ENCODE data around the gene LACTB. TPM values are rescaled to one million over a fixed set of nuclear protein-coding genes. Genes with fewer than 3 reads are reported as not detected.

LACTB gene
- total and polyA plus RNA-seq, 2 donors (not counting 1 experiment from before 2014, with no cell fraction given) = 29.2 to 42.8 TPM

DNA sequence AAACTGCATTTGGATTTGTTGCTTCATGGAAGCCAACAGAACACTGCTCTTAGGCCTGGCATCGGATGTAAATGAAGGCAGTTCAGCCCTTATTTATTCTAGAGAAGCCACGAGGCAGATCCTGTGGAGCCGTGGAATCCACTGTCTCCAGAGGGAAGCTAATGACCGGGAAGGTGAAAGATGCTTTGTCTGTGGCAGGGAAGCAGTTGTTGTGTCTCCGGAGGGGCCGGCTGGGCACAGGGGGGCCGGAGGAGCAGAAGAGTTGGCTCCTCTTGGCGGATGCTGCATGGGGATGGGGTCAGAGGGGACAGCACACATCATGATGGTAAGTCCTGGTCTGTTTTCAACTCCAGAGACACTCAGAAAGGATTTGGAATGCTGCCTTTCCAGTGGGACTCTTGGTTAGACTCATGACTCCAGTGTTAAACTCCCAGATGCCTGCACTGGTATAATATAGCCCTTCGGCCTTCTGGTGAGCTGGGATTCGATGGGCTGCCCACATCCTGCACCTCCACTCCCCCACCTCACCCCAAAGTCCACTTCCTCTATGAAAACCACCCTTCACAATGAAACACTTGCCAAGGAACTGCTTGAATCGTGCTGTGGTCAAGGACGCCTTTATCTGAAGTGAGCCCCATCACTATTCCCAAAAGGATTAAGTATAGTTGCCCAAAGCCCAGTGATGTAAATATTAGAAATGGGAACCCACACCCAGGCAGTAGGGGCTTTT, 45.5 kb upstream of the LACTB start:
- Histone ChIP-seq H3K4me2 (ENCODE audit: extremely low read depth, insufficient read depth, low read length) (peak overlapping the region; percentile 6), H4K20me1 (ENCODE audit: control insufficient read depth, extremely low read depth, insufficient read depth, low read length) (no peaks in the 10 kb centered on the region), H3K4me3 (replicated peaks in 1 of 4; ENCODE audit: control extremely low read depth in 1 of 4, insufficient read depth in 1 of 4, low read depth in 3 of 4, low read length in 4 of 4) (no peak overlapping the region), H3K9me3 (ENCODE audit: control insufficient read depth, insufficient read depth, low read depth, low read length) (no peaks in the 10 kb centered on the region), H3K27ac (ENCODE audit: insufficient read depth, low read length) (no peak overlapping the region), H3K9ac (ENCODE audit: insufficient read depth, low read length) (no peak overlapping the region), H3K4me1 (ENCODE audit: control insufficient read depth, extremely low read depth, insufficient read depth, low read length) (peaks cover 6% of the 10 kb centered on the region), H3K36me3 (ENCODE audit: control insufficient read depth, insufficient read depth, low read length) (no peaks in the 10 kb centered on the region), H3K27me3 (ENCODE audit: control insufficient read depth, insufficient read depth, low read length) (no peaks in the 10 kb centered on the region), H2AFZ (ENCODE audit: low read length) (no peak overlapping the region), H3K79me2 (ENCODE audit: control insufficient read depth, insufficient read depth, low read length) (no peaks in the 10 kb centered on the region)
- peak in 1 of 2 donors; percentile 34 for DNase-seq (ENCODE audit: low read depth in 2 of 2)
- TF ChIP-seq EZH2 (IDR thresholded peaks at IDR 0.05; ENCODE audit: low read length, missing control alignments) = no peak
- TF ChIP-seq, protein P1, sequence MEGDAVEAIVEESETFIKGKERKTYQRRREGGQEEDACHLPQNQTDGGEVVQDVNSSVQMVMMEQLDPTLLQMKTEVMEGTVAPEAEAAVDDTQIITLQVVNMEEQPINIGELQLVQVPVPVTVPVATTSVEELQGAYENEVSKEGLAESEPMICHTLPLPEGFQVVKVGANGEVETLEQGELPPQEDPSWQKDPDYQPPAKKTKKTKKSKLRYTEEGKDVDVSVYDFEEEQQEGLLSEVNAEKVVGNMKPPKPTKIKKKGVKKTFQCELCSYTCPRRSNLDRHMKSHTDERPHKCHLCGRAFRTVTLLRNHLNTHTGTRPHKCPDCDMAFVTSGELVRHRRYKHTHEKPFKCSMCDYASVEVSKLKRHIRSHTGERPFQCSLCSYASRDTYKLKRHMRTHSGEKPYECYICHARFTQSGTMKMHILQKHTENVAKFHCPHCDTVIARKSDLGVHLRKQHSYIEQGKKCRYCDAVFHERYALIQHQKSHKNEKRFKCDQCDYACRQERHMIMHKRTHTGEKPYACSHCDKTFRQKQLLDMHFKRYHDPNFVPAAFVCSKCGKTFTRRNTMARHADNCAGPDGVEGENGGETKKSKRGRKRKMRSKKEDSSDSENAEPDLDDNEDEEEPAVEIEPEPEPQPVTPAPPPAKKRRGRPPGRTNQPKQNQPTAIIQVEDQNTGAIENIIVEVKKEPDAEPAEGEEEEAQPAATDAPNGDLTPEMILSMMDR (conservative IDR thresholded peaks at IDR 0.05 in 1 of 2, IDR thresholded peaks at IDR 0.05 in 1 of 2; ENCODE audit: low read depth in 1 of 2, low read length in 2 of 2) = no peak

DNA sequence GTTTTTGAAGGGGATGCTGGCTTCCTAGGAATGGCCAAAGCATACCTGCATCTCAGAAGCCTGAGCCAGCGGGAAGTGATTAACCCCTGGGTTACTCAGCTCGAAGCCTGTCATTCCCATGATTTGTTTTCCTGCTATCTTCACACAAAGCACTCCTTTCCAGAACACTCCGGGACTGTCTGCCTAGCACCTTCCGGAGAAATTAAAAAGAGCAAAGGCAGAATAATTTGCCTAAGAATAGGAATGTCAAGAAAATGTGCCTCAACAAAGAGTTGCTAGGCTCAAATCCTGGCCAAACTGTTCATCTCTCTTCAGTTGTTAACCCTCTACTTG, 45.0 kb upstream of the LACTB start:
- H3K79me2 ChIP-seq (ENCODE audit: control insufficient read depth, insufficient read depth, low read length) = no peaks in the 10 kb centered on the region
- peak in 1 of 2 donors; percentile 31 for DNase-seq (ENCODE audit: low read depth in 2 of 2)
- no peak overlapping the region for H3K9ac ChIP-seq (ENCODE audit: insufficient read depth, low read length)
- H3K4me1 ChIP-seq (ENCODE audit: control insufficient read depth, extremely low read depth, insufficient read depth, low read length) = peaks cover 6% of the 10 kb centered on the region
- H3K27me3 ChIP-seq (ENCODE audit: control insufficient read depth, insufficient read depth, low read length) = no peaks in the 10 kb centered on the region
- no peak overlapping the region for H3K4me2 ChIP-seq (ENCODE audit: extremely low read depth, insufficient read depth, low read length)
- H4K20me1 ChIP-seq (ENCODE audit: control insufficient read depth, extremely low read depth, insufficient read depth, low read length) = no peaks in the 10 kb centered on the region
- H2AFZ ChIP-seq (ENCODE audit: low read length) = no peak overlapping the region
- no peaks in the 10 kb centered on the region for H3K9me3 ChIP-seq (ENCODE audit: control insufficient read depth, insufficient read depth, low read depth, low read length)
- no peak overlapping the region for H3K4me3 ChIP-seq (replicated peaks in 1 of 4; ENCODE audit: control extremely low read depth in 1 of 4, insufficient read depth in 1 of 4, low read depth in 3 of 4, low read length in 4 of 4)
- no peak overlapping the region for H3K27ac ChIP-seq (ENCODE audit: insufficient read depth, low read length)
- TF ChIP-seq, protein P1 (conservative IDR thresholded peaks at IDR 0.05 in 1 of 2, IDR thresholded peaks at IDR 0.05 in 1 of 2; ENCODE audit: low read depth in 1 of 2, low read length in 2 of 2) = no peak
- TF ChIP-seq EZH2 (IDR thresholded peaks at IDR 0.05; ENCODE audit: low read length, missing control alignments) = no peak
- H3K36me3 ChIP-seq (ENCODE audit: control insufficient read depth, insufficient read depth, low read length) = no peaks in the 10 kb centered on the region

- Histone ChIP-seq H3K27ac (ENCODE audit: insufficient read depth, low read length) (no peak overlapping the region), H3K4me1 (ENCODE audit: control insufficient read depth, extremely low read depth, insufficient read depth, low read length) (peaks cover 6% of the 10 kb centered on the region), H4K20me1 (ENCODE audit: control insufficient read depth, extremely low read depth, insufficient read depth, low read length) (no peaks in the 10 kb centered on the region), H3K27me3 (ENCODE audit: control insufficient read depth, insufficient read depth, low read length) (no peaks in the 10 kb centered on the region), H3K9ac (ENCODE audit: insufficient read depth, low read length) (no peak overlapping the region), H3K9me3 (ENCODE audit: control insufficient read depth, insufficient read depth, low read depth, low read length) (no peaks in the 10 kb centered on the region), H3K4me2 (ENCODE audit: extremely low read depth, insufficient read depth, low read length) (no peak overlapping the region), H3K79me2 (ENCODE audit: control insufficient read depth, insufficient read depth, low read length) (no peaks in the 10 kb centered on the region), H3K36me3 (ENCODE audit: control insufficient read depth, insufficient read depth, low read length) (no peaks in the 10 kb centered on the region), H3K4me3 (replicated peaks in 1 of 4; ENCODE audit: control extremely low read depth in 1 of 4, insufficient read depth in 1 of 4, low read depth in 3 of 4, low read length in 4 of 4) (no peak overlapping the region), H2AFZ (ENCODE audit: low read length) (no peak overlapping the region)
- no peak for DNase-seq (ENCODE audit: low read depth in 2 of 2)
- no peak for TF ChIP-seq EZH2 (IDR thresholded peaks at IDR 0.05; ENCODE audit: low read length, missing control alignments)
- TF ChIP-seq, protein P1 (conservative IDR thresholded peaks at IDR 0.05 in 1 of 2, IDR thresholded peaks at IDR 0.05 in 1 of 2; ENCODE audit: low read depth in 1 of 2, low read length in 2 of 2) = no peak
Measured at GRCh38 chr15:63077952-63078351, 43.7 kb upstream of the LACTB start.

All from fibroblast of lung (primary cell).